CD4-positive, alpha-beta T cell treated with Interleukin-17A for 1 hour (primary cell): Measurements from ENCODE around the gene GNB2.
A peak's percentile ranks its signal among the peaks of the same experiment; 100 is the strongest.

Source experiments
- DNase-seq: peaks from one replicate; pipeline ENCODE4 v3.0.0-alpha.2; 2020

GNB2 gene

GRCh38 chr7:100682228-100682741 lies 8.7 kb downstream of the GNB2 start:
- no peak for DNase-seq

- DNase-seq: no peak
Observed at GRCh38 chr7:100682991-100683658, 9.6 kb downstream of the GNB2 start.

- DNase-seq: no peak
Observed at GRCh38 chr7:100683659-100684533, 10.4 kb downstream of the GNB2 start.

GRCh38 chr7:100684534-100685042 lies 11.0 kb downstream of the GNB2 start:
- DNase-seq: no peak

- no peak for DNase-seq
Observed at GRCh38 chr7:100685049-100685605, 11.6 kb downstream of the GNB2 start.

- DNase-seq: no peak
Observed at GRCh38 chr7:100685631-100686145, 12.1 kb downstream of the GNB2 start.

- no peak for DNase-seq
Observed at GRCh38 chr7:100686201-100686821, 12.8 kb downstream of the GNB2 start.

GRCh38 chr7:100686822-100687211 lies 13.3 kb downstream of the GNB2 start:
- no peak for DNase-seq

- no peak for DNase-seq
Observed at GRCh38 chr7:100687261-100687660, 13.7 kb downstream of the GNB2 start.

- DNase-seq: no peak
Observed at GRCh38 chr7:100687751-100688300, 14.3 kb downstream of the GNB2 start.

GRCh38 chr7:100688326-100688860 lies 14.9 kb downstream of the GNB2 start:
- DNase-seq: no peak

GRCh38 chr7:100689230-100690135 lies 15.9 kb downstream of the GNB2 start:
- no peak for DNase-seq

- DNase-seq: peak; percentile 87
Observed at GRCh38 chr7:100691676-100692577, 18.4 kb downstream of the GNB2 start.

GRCh38 chr7:100692578-100692961 lies 19.0 kb downstream of the GNB2 start:
- no peak for DNase-seq

- DNase-seq: no peak
Observed at GRCh38 chr7:100693312-100694097, 20.0 kb downstream of the GNB2 start.

- DNase-seq: peak; percentile 73
Observed at GRCh38 chr7:100694098-100694745, 20.7 kb downstream of the GNB2 start, which contains the start of gene GIGYF1. GIGYF1 (minus strand) TSS chr7:100694250; CDS start chr7:100688238, 6,012 bp downstream.

GRCh38 chr7:100696123-100696521 lies 22.6 kb downstream of the GNB2 start:
- no peak for DNase-seq

GRCh38 chr7:100699018-100699417 lies 25.5 kb downstream of the GNB2 start:
- DNase-seq: no peak
